Neural cell (in vitro differentiated cells): ENCODE data around the gene ALDH4A1.

Experiments
- EZH2 ChIP-seq: fragments of 200-600, 300-800 bp; shearing (Covaris generic), sonication (generic); IDR thresholded peaks from 2 replicates; pipeline ENCODE4 v1.6.1; 2014; ENCODE audit warnings: antibody characterized with exemption, low read length, borderline replicate concordance, mild to moderate bottlenecking; ENCODE audit not compliant: insufficient read depth, poor library complexity, severe bottlenecking
- POLR2AphosphoS5 ChIP-seq: IDR thresholded peaks from 2 replicates; pipeline ENCODE4 v1.6.1; 2012
- TF ChIP-seq, protein P1 (sequence below): IDR thresholded peaks from 2 replicates; pipeline ENCODE4 v1.6.1; 2012; ENCODE audit warnings: borderline replicate concordance
- TF ChIP-seq, protein P2 (sequence below): fragments of 450-650 bp; IDR thresholded peaks from 2 replicates; pipeline ENCODE4 v1.5.1; 2014; ENCODE audit warnings: antibody characterized with exemption, mild to moderate bottlenecking, moderate library complexity; ENCODE audit not compliant: poor library complexity, severe bottlenecking

DNA sequence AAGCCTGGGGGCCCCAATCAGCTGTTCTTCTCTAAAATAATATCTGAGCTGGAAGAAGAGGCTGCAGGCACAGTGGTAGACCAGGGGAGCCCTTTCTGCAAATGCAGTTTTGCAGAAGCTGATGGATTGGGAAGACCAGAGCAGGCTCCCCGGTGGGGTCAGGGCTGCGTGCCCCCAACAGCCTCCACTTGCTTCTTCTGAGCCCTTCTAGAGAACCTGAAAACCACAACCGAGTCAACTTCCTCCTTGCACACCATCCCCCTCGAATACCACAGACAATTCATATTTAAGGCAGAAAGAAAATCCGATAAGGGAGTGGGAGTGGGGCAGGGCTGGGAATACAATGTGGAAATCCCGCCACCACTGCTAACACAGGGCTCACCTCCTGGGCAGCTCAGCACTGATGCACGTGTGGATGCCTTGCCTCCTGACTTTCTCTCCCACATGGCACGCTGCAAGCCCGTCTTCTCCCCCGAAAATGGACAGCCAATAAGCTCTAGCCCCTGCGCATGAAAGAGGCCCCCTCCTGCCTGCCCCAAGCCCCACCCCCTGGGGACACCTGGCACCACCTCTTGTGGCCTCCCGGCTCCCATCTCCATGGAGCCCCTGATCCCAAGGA, 25.4 kb upstream of the ALDH4A1 start:
- TF ChIP-seq, protein P1, sequence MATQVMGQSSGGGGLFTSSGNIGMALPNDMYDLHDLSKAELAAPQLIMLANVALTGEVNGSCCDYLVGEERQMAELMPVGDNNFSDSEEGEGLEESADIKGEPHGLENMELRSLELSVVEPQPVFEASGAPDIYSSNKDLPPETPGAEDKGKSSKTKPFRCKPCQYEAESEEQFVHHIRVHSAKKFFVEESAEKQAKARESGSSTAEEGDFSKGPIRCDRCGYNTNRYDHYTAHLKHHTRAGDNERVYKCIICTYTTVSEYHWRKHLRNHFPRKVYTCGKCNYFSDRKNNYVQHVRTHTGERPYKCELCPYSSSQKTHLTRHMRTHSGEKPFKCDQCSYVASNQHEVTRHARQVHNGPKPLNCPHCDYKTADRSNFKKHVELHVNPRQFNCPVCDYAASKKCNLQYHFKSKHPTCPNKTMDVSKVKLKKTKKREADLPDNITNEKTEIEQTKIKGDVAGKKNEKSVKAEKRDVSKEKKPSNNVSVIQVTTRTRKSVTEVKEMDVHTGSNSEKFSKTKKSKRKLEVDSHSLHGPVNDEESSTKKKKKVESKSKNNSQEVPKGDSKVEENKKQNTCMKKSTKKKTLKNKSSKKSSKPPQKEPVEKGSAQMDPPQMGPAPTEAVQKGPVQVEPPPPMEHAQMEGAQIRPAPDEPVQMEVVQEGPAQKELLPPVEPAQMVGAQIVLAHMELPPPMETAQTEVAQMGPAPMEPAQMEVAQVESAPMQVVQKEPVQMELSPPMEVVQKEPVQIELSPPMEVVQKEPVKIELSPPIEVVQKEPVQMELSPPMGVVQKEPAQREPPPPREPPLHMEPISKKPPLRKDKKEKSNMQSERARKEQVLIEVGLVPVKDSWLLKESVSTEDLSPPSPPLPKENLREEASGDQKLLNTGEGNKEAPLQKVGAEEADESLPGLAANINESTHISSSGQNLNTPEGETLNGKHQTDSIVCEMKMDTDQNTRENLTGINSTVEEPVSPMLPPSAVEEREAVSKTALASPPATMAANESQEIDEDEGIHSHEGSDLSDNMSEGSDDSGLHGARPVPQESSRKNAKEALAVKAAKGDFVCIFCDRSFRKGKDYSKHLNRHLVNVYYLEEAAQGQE, result no peak
- TF ChIP-seq, protein P2, sequence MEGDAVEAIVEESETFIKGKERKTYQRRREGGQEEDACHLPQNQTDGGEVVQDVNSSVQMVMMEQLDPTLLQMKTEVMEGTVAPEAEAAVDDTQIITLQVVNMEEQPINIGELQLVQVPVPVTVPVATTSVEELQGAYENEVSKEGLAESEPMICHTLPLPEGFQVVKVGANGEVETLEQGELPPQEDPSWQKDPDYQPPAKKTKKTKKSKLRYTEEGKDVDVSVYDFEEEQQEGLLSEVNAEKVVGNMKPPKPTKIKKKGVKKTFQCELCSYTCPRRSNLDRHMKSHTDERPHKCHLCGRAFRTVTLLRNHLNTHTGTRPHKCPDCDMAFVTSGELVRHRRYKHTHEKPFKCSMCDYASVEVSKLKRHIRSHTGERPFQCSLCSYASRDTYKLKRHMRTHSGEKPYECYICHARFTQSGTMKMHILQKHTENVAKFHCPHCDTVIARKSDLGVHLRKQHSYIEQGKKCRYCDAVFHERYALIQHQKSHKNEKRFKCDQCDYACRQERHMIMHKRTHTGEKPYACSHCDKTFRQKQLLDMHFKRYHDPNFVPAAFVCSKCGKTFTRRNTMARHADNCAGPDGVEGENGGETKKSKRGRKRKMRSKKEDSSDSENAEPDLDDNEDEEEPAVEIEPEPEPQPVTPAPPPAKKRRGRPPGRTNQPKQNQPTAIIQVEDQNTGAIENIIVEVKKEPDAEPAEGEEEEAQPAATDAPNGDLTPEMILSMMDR, result no peak
- TF ChIP-seq EZH2, result no peak
- TF ChIP-seq POLR2AphosphoS5, result no peak
